ENCODE data around the gene ADPRS.

- no peak for TF ChIP-seq CTCF (IDR thresholded peaks at IDR 0.05)
- TF ChIP-seq EP300 (IDR thresholded peaks at IDR 0.05): no peak
Observed at GRCh38 chr1:36083635-36084496, 4.8 kb upstream of the ADPRS start, which contains the start of gene TEKT2.
